CD4-positive, alpha-beta T cell treated with Interleukin-1 beta for 1 hour (primary cell): ENCODE data around the gene TSPEAR.

Experiments used
- DNase-seq, 2 donors: peaks; one replicate each; pipeline ENCODE4 v3.0.0-alpha.2; 2020 to 2022

TSPEAR gene

GRCh38 chr21:44739316-44739715 is 27.9 kb upstream of the TSPEAR start:
- DNase-seq: no peak

GRCh38 chr21:44738621-44739020 is 27.2 kb upstream of the TSPEAR start:
- no peak for DNase-seq

- no peak for DNase-seq
Measured at GRCh38 chr21:44737706-44738354, 26.5 kb upstream of the TSPEAR start.

- DNase-seq: no peak
Measured at GRCh38 chr21:44736291-44737004, 25.1 kb upstream of the TSPEAR start.

GRCh38 chr21:44735821-44736220 is 24.4 kb upstream of the TSPEAR start:
- DNase-seq: no peak

- DNase-seq: no peak
Measured at GRCh38 chr21:44734841-44735240, 23.5 kb upstream of the TSPEAR start.

GRCh38 chr21:44734026-44734745 is 22.8 kb upstream of the TSPEAR start:
- no peak for DNase-seq

GRCh38 chr21:44732956-44733355 is 21.6 kb upstream of the TSPEAR start:
- no peak for DNase-seq

GRCh38 chr21:44732263-44732662 is 20.9 kb upstream of the TSPEAR start:
- DNase-seq: no peak

- no peak for DNase-seq
Measured at GRCh38 chr21:44730951-44731579, 19.7 kb upstream of the TSPEAR start.

- DNase-seq: no peak
Measured at GRCh38 chr21:44730028-44730395, 18.6 kb upstream of the TSPEAR start.

GRCh38 chr21:44729336-44730027 is 18.1 kb upstream of the TSPEAR start:
- DNase-seq: no peak

- no peak for DNase-seq
Measured at GRCh38 chr21:44728716-44729115, 17.3 kb upstream of the TSPEAR start.

GRCh38 chr21:44727757-44728156 is 16.4 kb upstream of the TSPEAR start:
- no peak for DNase-seq

GRCh38 chr21:44727321-44727720 is 15.9 kb upstream of the TSPEAR start:
- DNase-seq: no peak

GRCh38 chr21:44726826-44727225 is 15.5 kb upstream of the TSPEAR start:
- DNase-seq: no peak

- DNase-seq: no peak
Measured at GRCh38 chr21:44724926-44725325, 13.6 kb upstream of the TSPEAR start.

GRCh38 chr21:44724196-44724595 is 12.8 kb upstream of the TSPEAR start:
- no peak for DNase-seq

GRCh38 chr21:44723177-44724131 is 12.1 kb upstream of the TSPEAR start:
- peak; percentile 24 to 36 for DNase-seq

- DNase-seq: no peak
Measured at GRCh38 chr21:44722731-44723130, 11.4 kb upstream of the TSPEAR start.

GRCh38 chr21:44720170-44720569 is 8.8 kb upstream of the TSPEAR start:
- DNase-seq: no peak

- DNase-seq: no peak
Measured at GRCh38 chr21:44718571-44718970, 7.2 kb upstream of the TSPEAR start.
